GM12872 (cell line): ENCODE results near the gene WWOX.

ENCODE experiments used
- CTCF ChIP-seq: IDR thresholded peaks from 3 replicates; pipeline ENCODE4 v1.5.1; 2011; ENCODE audit warnings: low read depth, mild to moderate bottlenecking, low read length, moderate library complexity; ENCODE audit not compliant: insufficient read depth

Gene WWOX

GRCh38 chr16:78932355-78932943 is 833.0 kb downstream of the WWOX start:
- TF ChIP-seq CTCF = no peak

GRCh38 chr16:78936060-78936459 is 836.6 kb downstream of the WWOX start:
- no peak for TF ChIP-seq CTCF

- no peak for TF ChIP-seq CTCF
Measured at GRCh38 chr16:78939597-78939996, 840.1 kb downstream of the WWOX start.

GRCh38 chr16:78942625-78943245 is 843.3 kb downstream of the WWOX start:
- no peak for TF ChIP-seq CTCF

- TF ChIP-seq CTCF = no peak
Measured at GRCh38 chr16:78945336-78945735, 845.9 kb downstream of the WWOX start.

GRCh38 chr16:78946556-78946955 is 847.1 kb downstream of the WWOX start:
- no peak for TF ChIP-seq CTCF

GRCh38 chr16:78950768-78951167 is 851.3 kb downstream of the WWOX start:
- no peak for TF ChIP-seq CTCF
